A673 (cell line): Measurements from ENCODE around the gene GPR101.

Experiments used
- CTCF ChIP-seq: fragments of 300-800, 200-600 bp; sonication (generic); conservative IDR thresholded peaks from 2 replicates; pipeline ENCODE4 v1.5.1; 2017; ENCODE audit warnings: low read depth, mild to moderate bottlenecking, antibody characterized with exemption, low read length, moderate library complexity, mixed read lengths
- EZH2 ChIP-seq: fragments of 200-600 bp; sonication (generic); IDR thresholded peaks from 2 replicates; pipeline ENCODE4 v1.6.1; 2017; ENCODE audit warnings: borderline replicate concordance, low read depth, mild to moderate bottlenecking, mixed read lengths, antibody characterized with exemption, low read length; ENCODE audit not compliant: poor library complexity, severe bottlenecking

DNA sequence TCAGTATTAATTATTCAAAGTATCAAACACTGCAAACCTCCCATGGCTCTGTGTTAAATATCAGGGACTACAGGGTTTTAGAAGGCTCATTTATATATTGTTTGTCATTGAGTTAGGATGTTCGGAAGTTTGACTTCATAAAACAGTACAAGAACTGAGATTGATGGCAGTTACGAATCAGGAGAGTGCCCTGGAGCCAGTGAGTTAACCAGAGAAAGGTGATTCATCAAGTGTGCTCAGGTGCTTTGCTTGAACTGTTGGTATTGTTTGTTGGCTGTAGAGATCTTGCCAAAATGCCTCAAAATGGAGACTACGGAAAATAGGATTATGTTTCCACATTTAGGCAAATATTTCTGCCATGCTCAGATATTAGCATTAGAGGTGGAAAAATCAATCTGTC, 7.5 kb upstream of the GPR101 start:
- TF ChIP-seq CTCF (no peak), EZH2 (no peak)
